Effector memory CD8-positive, alpha-beta T cell (primary cell): ENCODE results near the gene SERPINA12.

Experiments used
- ATAC-seq: fragments of 150-1000 bp; cut with Tn5 transposase; replicated peaks from 2 replicates; pipeline ENCODE4 v1.10.0; 2021; ENCODE audit warnings: mild to moderate bottlenecking, moderate library complexity
- DNase-seq, 3 experiments: peaks; one replicate each; pipeline ENCODE4 v3.0.0; 2021
- H3K27ac Mint-ChIP-seq, 2 donors: one replicate each; pipeline ENCODE4 v1.8.0; 2022; ENCODE audit warnings: mild to moderate bottlenecking in 2 of 2, mixed read lengths in 2 of 2, moderate library complexity in 2 of 2
- H3K27me3 Mint-ChIP-seq, 2 donors: one replicate each; pipeline ENCODE4 v1.8.0; 2022; ENCODE audit warnings: mixed read lengths in 2 of 2
- H3K36me3 Mint-ChIP-seq: one replicate; pipeline ENCODE4 v1.8.0; 2022; ENCODE audit warnings: mild to moderate bottlenecking, moderate library complexity, mixed read lengths; ENCODE audit not compliant: insufficient read depth
- H3K4me1 Mint-ChIP-seq, 2 donors: one replicate each; pipeline ENCODE4 v1.8.0; 2022; ENCODE audit warnings: low read depth in 2 of 2, mixed read lengths in 2 of 2
- H3K4me3 Mint-ChIP-seq, 2 donors: one replicate each; pipeline ENCODE4 v1.8.0; 2022; ENCODE audit warnings: mild to moderate bottlenecking in 2 of 2, mixed read lengths in 2 of 2, moderate library complexity in 2 of 2
- H3K9me3 Mint-ChIP-seq, 2 donors: one replicate each; pipeline ENCODE4 v1.8.0; 2022; ENCODE audit warnings: mixed read lengths in 2 of 2

The SERPINA12 gene

DNA sequence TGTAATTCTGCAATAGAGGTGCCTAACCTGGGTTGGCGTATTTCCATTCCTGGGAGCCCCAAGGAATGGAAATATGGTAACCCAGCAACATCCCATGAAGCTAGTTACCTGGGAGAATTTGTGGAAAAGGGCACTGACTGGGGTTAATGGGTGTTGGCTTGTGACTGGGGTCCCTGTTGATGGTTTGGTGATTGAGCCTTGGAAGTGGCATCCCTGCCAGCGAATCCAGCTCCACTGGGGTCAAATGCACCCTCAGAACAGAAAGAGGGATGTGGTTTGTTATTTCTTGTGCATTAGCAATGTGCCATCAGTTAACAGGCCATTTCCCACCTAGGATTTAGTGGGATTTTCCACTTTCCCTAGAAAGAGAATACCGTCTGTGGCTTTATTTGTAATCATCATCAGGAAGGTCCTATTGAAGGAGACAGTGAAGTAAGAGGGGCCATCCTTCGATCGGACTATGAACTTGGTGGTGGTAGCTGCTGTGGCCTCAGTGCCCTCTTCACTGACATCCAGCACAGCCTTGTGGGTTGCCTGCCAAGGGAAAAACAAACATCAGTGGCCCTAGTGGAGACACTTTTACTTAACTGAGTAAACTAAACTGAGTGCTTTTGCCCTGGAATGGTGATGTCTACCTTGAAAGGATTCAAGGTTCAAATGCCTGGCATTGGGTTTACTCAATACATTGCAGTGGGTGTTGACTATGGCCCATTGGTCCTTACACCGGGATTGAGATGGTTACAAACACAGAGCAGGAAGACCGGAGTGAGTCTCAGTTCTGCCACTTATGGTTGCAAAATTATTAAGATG lies 46.3 kb downstream of the SERPINA12 start:
- Mint-ChIP-seq H3K27me3 (peaks cover 22 to 46% of the 10 kb centered on the region in 2 donors), H3K36me3 (no peaks in the 10 kb centered on the region), H3K9me3 (peaks cover 2 to 15% of the 10 kb centered on the region in 2 donors), H3K4me3 (no peak overlapping the region), H3K4me1 (no peaks in the 10 kb centered on the region), H3K27ac (no peak overlapping the region)
- ATAC-seq (no peak), DNase-seq (no peak)

DNA sequence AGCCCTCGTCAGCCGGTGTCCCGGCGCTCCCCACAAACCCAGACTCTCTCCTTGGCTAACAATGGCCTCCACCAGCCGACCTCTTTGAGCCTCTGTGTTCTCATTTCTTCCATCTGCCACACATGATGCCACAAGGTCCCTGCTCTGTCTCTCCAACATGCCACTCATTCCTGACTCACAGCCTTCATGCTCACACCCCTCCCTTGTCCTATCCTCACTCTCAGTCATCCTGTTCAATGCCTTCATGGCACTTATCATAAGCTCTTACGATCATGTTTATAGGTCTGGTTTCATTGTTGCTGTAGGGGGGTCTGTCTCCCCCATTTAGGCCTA lies 47.1 kb downstream of the SERPINA12 start:
- Mint-ChIP-seq H3K36me3 (no peaks in the 10 kb centered on the region), H3K27ac (no peak overlapping the region), H3K27me3 (peaks cover 16 to 48% of the 10 kb centered on the region in 2 donors), H3K4me3 (no peak overlapping the region), H3K4me1 (no peaks in the 10 kb centered on the region), H3K9me3 (peaks cover 1 to 8% of the 10 kb centered on the region in 2 donors)
- DNase-seq, result no peak
- ATAC-seq, result no peak

DNA sequence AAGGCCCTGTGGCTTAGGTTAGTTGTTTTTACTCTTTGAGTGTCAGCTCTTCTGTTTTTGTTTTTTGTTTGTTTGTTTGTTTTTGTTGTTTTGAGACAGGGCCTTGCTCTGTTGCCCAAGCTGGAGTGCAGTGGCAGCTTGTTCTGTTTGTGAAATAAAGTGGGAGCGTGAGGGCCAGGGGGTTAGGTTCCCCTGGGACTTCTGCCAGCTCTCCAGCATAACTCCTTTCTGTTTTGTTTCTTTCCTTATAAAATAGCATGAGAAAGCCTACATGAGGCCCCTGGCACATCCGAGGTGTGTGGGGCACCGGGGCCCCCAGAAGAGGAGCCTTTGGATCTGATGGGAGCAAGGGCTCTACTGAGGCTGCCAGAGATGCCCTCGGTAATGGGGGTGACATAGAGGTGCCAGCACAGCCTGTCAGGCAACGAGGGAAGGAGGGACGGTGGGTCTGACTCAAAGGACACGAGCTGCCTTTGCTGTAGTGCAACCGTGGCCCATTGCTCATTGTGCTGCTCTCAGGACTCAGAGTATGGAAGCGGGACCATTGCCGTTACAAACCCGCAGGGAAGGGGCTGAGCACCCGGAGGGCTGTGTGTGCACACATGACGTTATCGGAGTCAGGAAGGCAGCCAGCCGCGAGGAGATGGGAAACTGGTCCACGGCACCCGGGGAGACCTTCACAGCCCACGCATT lies 47.6 kb downstream of the SERPINA12 start:
- H3K9me3 Mint-ChIP-seq, result peaks cover 3 to 8% of the 10 kb centered on the region in 2 donors
- ATAC-seq (no peak), DNase-seq (no peak)
- H3K4me1 Mint-ChIP-seq, result no peaks in the 10 kb centered on the region
- H3K4me3 Mint-ChIP-seq, result no peak overlapping the region
- no peaks in the 10 kb centered on the region for H3K36me3 Mint-ChIP-seq
- peaks cover 16 to 47% of the 10 kb centered on the region in 2 donors for H3K27me3 Mint-ChIP-seq
- no peak overlapping the region for H3K27ac Mint-ChIP-seq

DNA sequence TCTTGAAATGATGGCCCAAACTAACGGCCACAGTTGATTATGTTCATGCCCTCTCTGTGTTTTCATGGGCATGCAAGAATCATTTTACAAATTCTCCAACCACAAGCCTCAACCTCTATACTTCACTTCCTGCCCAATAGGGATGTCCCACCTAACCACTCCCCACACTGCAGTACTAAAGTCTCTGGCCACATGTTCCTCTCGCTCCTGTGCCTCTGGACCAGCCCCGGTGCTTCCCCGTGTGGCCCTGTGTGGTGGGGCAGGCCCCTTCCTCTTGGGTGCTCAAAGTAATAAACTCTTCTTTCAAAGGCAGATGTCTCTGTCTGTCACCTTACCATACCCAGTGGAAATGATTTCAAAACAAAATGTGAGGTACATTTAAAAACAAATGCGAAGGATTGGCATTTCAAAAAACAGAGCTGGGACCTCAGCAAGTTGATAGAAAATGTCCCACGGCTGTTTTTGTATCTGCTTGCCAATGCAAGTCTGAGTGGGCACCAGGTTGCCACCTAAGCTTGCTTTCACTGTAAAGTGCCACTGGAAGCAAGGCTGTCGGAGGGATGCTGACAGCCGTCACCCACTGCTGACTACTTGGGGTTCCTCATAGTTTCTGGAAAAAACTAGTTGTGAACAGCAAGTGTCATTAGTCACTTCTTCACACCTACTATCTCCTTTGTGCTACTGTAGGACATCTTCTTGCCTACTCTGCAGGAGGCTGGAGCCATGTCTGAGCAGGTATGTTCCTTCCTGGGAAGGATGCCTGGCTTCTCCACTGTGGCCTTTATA lies 48.4 kb downstream of the SERPINA12 start:
- no peak for ATAC-seq
- H3K4me3 Mint-ChIP-seq, result no peak overlapping the region
- no peak overlapping the region for H3K27ac Mint-ChIP-seq
- H3K4me1 Mint-ChIP-seq, result no peaks in the 10 kb centered on the region
- peaks cover under 1 to 3% of the 10 kb centered on the region in 2 donors for H3K9me3 Mint-ChIP-seq
- no peak for DNase-seq
- peaks cover 12 to 44% of the 10 kb centered on the region in 2 donors for H3K27me3 Mint-ChIP-seq
- H3K36me3 Mint-ChIP-seq, result no peaks in the 10 kb centered on the region

DNA sequence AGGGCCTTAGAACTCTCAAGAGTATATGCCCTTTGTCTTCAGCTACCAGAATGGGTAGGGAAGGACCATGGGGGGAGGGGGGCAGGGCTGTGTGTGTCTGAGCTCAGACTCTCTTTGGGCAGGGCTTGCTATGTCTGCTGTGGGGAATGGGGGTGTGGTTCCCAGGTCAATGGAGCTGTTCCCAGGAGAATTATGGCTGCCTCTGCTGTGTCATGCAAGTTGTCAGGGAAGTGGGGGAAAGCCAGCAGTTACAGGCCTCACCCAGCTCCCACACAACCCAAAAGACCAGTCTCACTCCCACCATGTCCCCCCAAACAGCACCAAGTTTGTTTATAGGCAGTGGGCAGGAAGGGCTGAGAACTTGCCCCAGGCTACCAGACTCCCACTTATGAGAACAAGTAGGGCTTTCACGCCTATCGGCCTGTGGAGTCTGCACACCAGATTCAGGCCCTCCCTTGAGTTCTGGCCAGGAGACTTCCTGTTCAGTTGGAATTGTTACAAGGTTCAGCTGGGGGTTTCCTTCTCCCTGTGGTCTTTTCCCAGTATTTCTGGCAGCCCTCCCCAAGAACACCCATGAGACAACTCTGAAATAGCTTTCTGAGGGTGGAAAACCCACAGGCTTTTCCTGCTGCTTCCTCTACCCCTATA lies 50.6 kb downstream of the SERPINA12 start:
- peaks cover 0 to 6% of the 10 kb centered on the region in 2 donors for H3K9me3 Mint-ChIP-seq
- no peak for ATAC-seq
- H3K36me3 Mint-ChIP-seq, result no peaks in the 10 kb centered on the region
- no peaks in the 10 kb centered on the region for H3K4me1 Mint-ChIP-seq
- no peak overlapping the region for H3K27ac Mint-ChIP-seq
- H3K27me3 Mint-ChIP-seq, result peaks cover 31 to 60% of the 10 kb centered on the region in 2 donors
- no peak overlapping the region for H3K4me3 Mint-ChIP-seq
- DNase-seq, result no peak

DNA sequence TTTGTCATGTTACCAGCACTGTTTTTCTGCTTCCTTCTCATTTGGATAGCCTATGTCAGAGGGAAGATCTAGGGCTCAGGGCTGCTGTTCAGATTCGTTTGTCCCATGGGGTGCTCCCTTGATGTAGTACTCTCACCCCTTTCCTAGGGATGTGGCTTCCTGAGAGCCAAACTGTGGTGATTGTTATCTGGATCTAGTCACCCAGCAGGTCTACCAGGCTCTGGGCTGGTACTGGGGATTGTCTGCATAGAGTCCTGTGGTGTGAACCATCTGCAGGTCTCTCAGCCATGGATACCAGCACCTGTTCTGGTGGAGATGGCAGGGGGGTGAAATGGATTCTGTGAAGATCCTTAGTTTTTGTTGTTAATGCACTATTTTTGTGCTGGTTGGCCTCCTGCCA lies 51.2 kb downstream of the SERPINA12 start:
- peaks cover 0 to 6% of the 10 kb centered on the region in 2 donors for H3K9me3 Mint-ChIP-seq
- H3K27me3 Mint-ChIP-seq, result peaks cover 32 to 65% of the 10 kb centered on the region in 2 donors
- H3K27ac Mint-ChIP-seq, result no peak overlapping the region
- no peak for ATAC-seq
- DNase-seq, result no peak
- no peak overlapping the region for H3K4me3 Mint-ChIP-seq
- H3K4me1 Mint-ChIP-seq, result no peaks in the 10 kb centered on the region
- no peaks in the 10 kb centered on the region for H3K36me3 Mint-ChIP-seq

DNA sequence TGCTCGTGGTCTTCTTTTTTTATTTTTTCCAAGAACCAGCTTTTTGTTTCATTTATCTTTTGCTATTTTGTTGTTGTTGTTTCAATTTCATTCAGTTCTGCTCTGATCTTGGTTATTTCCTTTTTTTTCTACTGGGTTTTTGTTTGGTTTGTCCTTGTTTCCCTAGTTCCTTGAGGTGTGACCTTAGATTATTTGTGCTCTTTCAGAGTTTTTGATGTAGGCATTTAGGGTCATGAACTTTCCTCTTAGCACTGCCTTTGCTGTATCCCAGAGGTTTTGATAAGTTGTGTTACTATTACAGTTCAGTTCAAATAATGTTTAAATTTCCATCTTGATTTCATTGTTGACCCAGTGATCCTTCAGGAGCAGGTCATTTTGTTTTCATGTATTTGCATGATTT lies 53.3 kb downstream of the SERPINA12 start:
- no peak for DNase-seq
- H3K36me3 Mint-ChIP-seq, result no peaks in the 10 kb centered on the region
- H3K27ac Mint-ChIP-seq, result no peak overlapping the region
- H3K9me3 Mint-ChIP-seq, result peaks cover 0 to 6% of the 10 kb centered on the region in 2 donors
- no peak overlapping the region for H3K4me3 Mint-ChIP-seq
- H3K4me1 Mint-ChIP-seq, result no peaks in the 10 kb centered on the region
- no peak for ATAC-seq
- peaks cover 32 to 47% of the 10 kb centered on the region in 2 donors for H3K27me3 Mint-ChIP-seq

DNA sequence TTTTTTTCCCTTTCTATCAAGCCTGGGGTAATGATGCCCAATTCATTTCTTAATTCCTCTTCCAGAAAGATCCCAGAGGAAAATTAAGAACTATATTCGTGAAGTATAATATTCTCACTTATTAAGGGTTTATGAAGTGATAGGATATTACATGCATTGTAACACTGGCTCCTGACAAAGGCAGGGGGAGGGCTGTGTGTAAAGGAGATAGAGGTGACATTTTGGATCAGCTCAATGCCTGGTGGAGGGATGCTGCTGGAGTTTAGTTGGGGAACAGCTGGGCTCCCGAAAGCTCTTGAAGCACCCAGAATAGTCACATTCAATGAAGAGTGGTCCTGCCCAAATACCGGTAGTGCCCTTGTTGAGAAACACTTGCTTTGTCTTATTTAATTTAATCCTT lies 57.4 kb downstream of the SERPINA12 start:
- H3K4me1 Mint-ChIP-seq, result no peaks in the 10 kb centered on the region
- peaks cover 24 to 42% of the 10 kb centered on the region in 2 donors for H3K27me3 Mint-ChIP-seq
- H3K9me3 Mint-ChIP-seq, result peaks cover 0 to 5% of the 10 kb centered on the region in 2 donors
- no peak overlapping the region for H3K27ac Mint-ChIP-seq
- H3K36me3 Mint-ChIP-seq, result no peaks in the 10 kb centered on the region
- no peak for ATAC-seq
- no peak for DNase-seq
- no peak overlapping the region for H3K4me3 Mint-ChIP-seq

DNA sequence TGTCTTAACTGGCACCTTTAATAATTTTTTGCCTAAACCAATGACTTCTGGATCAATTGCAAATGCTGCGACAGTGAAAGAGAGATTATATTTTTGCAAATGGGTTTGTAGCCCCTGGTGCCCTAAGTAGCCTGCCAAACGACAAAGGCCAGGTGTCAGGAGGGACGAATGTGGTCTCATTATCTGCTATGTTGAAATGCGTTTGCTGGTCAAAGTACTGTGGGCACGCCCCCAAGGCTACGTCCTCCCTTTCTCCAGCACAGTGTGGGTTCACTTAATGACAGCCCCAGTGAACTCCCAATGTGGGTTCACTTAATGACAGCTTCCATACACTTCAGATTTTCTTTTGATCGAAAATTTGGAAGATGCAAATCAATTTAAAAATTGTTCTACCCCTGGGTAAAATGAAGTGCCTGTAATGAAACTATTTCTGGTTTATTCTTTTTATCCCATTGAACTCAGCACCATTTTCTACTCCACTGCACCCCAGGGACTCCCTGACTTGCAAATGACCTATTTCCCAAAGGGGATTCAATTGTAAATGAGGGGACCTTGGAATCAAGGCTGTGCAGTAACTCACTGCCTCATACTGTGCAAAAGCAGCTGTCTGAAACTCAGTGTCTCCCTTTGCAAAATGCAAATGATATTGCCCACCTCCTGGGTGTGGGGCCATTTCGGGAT lies 58.0 kb downstream of the SERPINA12 start:
- Mint-ChIP-seq H3K9me3 (peaks cover 0 to 3% of the 10 kb centered on the region in 2 donors), H3K27ac (no peak overlapping the region), H3K27me3 (peaks cover 24 to 41% of the 10 kb centered on the region in 2 donors), H3K4me1 (no peaks in the 10 kb centered on the region), H3K36me3 (no peaks in the 10 kb centered on the region), H3K4me3 (no peak overlapping the region)
- no peak for ATAC-seq
- DNase-seq, result no peak

DNA sequence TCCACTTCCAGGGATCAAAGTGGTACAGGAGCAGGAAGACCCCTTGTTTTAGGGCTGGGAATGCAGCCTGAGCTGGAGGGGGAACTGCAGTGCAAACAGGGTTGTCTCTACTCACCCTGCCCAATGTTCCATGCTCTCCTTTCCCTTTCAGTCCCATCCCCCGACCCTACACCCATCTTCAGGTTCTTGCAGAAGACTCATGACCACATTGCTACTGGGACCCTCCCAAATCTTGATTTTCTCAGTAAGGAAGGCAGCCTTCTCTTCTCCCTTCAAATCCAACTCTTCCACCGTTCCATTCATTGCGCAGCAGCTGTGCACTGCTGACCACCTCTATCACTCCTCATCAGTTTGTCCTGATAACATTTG lies 58.6 kb downstream of the SERPINA12 start:
- Mint-ChIP-seq H3K4me1 (no peaks in the 10 kb centered on the region), H3K27me3 (peaks cover 20 to 37% of the 10 kb centered on the region in 2 donors), H3K4me3 (no peak overlapping the region), H3K9me3 (peaks cover 0 to 3% of the 10 kb centered on the region in 2 donors), H3K36me3 (no peaks in the 10 kb centered on the region), H3K27ac (no peak overlapping the region)
- no peak for ATAC-seq
- no peak for DNase-seq

DNA sequence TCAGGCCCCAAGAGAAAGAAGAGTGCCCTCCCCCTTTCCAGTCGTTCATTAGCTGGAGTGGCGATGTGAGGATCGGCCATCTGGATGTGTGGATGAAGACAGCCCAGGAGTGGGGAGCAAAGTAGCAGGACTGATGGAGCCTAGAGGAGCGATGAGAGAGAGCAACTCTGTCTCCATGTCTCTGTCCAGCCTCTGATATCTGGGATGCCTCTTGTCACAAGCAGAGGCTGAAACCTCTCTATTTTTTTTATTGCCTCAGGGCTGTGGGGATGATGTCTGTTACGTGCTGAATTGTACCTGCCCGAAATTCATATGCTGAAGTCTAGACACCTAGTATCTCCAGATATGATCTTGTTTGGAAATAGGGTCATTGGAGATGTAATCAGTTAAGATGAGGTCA lies 59.3 kb downstream of the SERPINA12 start:
- H3K4me3 Mint-ChIP-seq, result no peak overlapping the region
- peaks cover 0 to 3% of the 10 kb centered on the region in 2 donors for H3K9me3 Mint-ChIP-seq
- H3K4me1 Mint-ChIP-seq, result no peaks in the 10 kb centered on the region
- H3K36me3 Mint-ChIP-seq, result no peaks in the 10 kb centered on the region
- H3K27ac Mint-ChIP-seq, result no peak overlapping the region
- ATAC-seq (no peak), DNase-seq (no peak)
- H3K27me3 Mint-ChIP-seq, result peaks cover 14 to 33% of the 10 kb centered on the region in 2 donors

DNA sequence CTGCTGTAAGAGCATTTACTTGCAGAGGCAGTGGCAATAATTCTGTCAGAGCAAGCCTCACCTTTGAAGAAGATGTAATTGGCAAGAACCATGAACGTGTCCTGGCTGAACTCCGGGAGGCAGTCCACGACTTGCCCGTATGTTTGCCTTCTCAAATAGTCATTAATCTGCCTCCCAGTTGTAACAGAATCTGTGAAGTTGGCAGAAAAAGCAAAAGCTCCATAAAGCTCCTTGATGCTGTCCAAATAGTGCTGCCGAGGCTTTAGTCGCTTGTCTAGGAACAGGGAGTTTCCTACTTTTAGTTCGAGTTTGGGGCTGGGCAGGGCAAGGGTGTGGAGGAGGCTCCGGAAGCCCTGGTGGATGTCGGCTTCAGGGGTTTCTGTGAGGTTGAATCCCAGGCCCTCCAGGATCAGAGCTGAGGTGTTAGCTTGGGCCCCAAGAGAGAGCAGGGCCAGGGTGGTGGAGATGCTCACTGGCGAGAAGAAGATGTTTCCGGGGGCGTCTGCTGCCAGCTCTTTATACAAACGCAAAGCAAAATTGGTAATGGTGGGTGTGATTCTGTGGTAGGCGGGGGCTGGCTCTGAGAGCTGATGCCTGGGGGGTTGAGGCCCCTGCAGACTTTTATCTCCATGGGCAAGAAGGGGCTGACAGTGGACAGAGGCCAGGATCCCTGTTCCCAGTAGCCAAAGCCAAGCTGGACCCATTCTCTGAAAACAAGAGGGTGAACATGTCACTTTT lies 61.0 kb downstream of the SERPINA12 start:
- no peak for DNase-seq
- Mint-ChIP-seq H3K4me1 (no peaks in the 10 kb centered on the region), H3K27ac (no peak overlapping the region), H3K27me3 (peaks cover 0 to 16% of the 10 kb centered on the region in 2 donors), H3K36me3 (no peaks in the 10 kb centered on the region), H3K4me3 (no peak overlapping the region), H3K9me3 (no peaks in the 10 kb centered on the region)
- ATAC-seq, result no peak
